Measurements from ENCODE around the gene STK32B.

The STK32B gene

GRCh38 chr4:5455003-5455585 lies 403.8 kb downstream of the STK32B start:
- no peak overlapping the region for H3K4me3 ChIP-seq (ENCODE audit: control insufficient read depth, low read depth, low read length)
- TF ChIP-seq CTCF (conservative IDR thresholded peaks at IDR 0.05; ENCODE audit: control insufficient read depth, insufficient read depth, low read depth, low read length), result no peak
- DNase-seq (ENCODE audit: low read depth), result no peak

- no peak for TF ChIP-seq CTCF (conservative IDR thresholded peaks at IDR 0.05; ENCODE audit: control insufficient read depth, insufficient read depth, low read depth, low read length)
- H3K4me3 ChIP-seq (ENCODE audit: control insufficient read depth, low read depth, low read length), result no peak overlapping the region
- DNase-seq (ENCODE audit: low read depth), result no peak
These were observed 405.1 kb downstream of the STK32B start for GRCh38 chr4:5456296-5456845.

GRCh38 chr4:5458676-5459075 lies 407.4 kb downstream of the STK32B start:
- TF ChIP-seq CTCF (conservative IDR thresholded peaks at IDR 0.05; ENCODE audit: control insufficient read depth, insufficient read depth, low read depth, low read length), result no peak
- DNase-seq (ENCODE audit: low read depth), result no peak
- no peak overlapping the region for H3K4me3 ChIP-seq (ENCODE audit: control insufficient read depth, low read depth, low read length)

GRCh38 chr4:5459236-5459635 lies 408.0 kb downstream of the STK32B start:
- H3K4me3 ChIP-seq (ENCODE audit: control insufficient read depth, low read depth, low read length), result no peak overlapping the region
- no peak for TF ChIP-seq CTCF (conservative IDR thresholded peaks at IDR 0.05; ENCODE audit: control insufficient read depth, insufficient read depth, low read depth, low read length)
- no peak for DNase-seq (ENCODE audit: low read depth)

DNA sequence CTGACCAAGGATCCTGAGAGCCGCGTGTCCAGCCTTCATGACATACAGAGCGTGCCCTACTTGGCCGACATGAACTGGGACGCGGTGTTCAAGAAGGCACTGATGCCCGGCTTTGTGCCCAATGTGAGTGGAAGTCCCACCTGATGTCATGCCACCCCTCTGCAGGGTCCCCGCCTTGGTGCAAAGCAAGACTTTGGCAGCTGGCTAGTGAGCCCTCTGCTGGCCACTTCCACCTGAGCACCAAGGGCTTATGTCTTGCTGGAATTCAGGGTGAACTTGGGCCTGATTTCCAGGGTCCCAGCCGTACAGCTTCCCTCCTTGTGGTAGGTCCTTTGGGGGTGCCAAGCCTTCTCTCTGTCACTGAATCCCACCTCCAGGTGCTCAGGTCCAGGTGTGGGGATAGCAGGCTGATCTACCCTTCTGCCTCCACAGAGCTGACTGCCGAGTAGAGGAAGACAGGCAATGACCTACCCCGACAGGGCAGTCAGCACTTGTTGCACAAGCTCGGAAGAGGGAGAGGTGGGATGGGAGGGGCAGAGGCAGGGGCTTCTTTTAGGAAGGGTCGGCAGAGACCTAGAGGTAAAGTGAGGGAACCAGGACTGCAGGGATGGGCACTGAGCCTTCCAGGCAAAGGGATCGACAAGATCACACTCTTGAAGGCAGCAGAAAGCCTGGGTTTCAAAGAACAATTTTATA lies 409.0 kb downstream of the STK32B start:
- peak; percentile 55 for TF ChIP-seq CTCF (conservative IDR thresholded peaks at IDR 0.05; ENCODE audit: control insufficient read depth, insufficient read depth, low read depth, low read length)
- H3K4me3 ChIP-seq (ENCODE audit: control insufficient read depth, low read depth, low read length), result no peak overlapping the region
- peak; percentile 23 for DNase-seq (ENCODE audit: low read depth)

- TF ChIP-seq CTCF (conservative IDR thresholded peaks at IDR 0.05; ENCODE audit: control insufficient read depth, insufficient read depth, low read depth, low read length), result no peak
- DNase-seq (ENCODE audit: low read depth), result no peak
- H3K4me3 ChIP-seq (ENCODE audit: control insufficient read depth, low read depth, low read length), result no peak overlapping the region
These were observed 410.2 kb downstream of the STK32B start for GRCh38 chr4:5461477-5461876.

Data from fibroblast of mammary gland (primary cell).